GM13976 (cell line): Measurements from ENCODE around the gene CNGB1.
"Not testable (repeated sequence)": the region's sequence is repeated elsewhere in the genome, so short reads cannot be mapped to it uniquely, and the experiment has no call there.

Source experiments
- DNase-seq: peaks from one replicate; pipeline ENCODE4 v3.0.0; 2012; ENCODE audit warnings: low spot score
- CTCF ChIP-seq: IDR thresholded peaks from 2 replicates; pipeline ENCODE4 v1.5.1; 2012; ENCODE audit warnings: borderline replicate concordance, mild to moderate bottlenecking; ENCODE audit not compliant: insufficient read depth; ENCODE audit errors: extremely low read depth, missing control alignments, control extremely low read depth
- in situ Hi-C: fragments of 300-500 bp; cut with MboI; formaldehyde crosslinking; loops from one replicate; pipeline ENCODE4 v1.12.0; 2022; ENCODE audit warnings: low sequenced_read_pairs, mixed read lengths, inconsistent platforms; ENCODE audit not compliant: unreplicated experiment

The CNGB1 gene

GRCh38 chr16:57945740-57946138 is 25.2 kb downstream of the CNGB1 start:
- TF ChIP-seq CTCF = no peak
- in situ Hi-C loops = no loop called here
- no peak for DNase-seq

DNA sequence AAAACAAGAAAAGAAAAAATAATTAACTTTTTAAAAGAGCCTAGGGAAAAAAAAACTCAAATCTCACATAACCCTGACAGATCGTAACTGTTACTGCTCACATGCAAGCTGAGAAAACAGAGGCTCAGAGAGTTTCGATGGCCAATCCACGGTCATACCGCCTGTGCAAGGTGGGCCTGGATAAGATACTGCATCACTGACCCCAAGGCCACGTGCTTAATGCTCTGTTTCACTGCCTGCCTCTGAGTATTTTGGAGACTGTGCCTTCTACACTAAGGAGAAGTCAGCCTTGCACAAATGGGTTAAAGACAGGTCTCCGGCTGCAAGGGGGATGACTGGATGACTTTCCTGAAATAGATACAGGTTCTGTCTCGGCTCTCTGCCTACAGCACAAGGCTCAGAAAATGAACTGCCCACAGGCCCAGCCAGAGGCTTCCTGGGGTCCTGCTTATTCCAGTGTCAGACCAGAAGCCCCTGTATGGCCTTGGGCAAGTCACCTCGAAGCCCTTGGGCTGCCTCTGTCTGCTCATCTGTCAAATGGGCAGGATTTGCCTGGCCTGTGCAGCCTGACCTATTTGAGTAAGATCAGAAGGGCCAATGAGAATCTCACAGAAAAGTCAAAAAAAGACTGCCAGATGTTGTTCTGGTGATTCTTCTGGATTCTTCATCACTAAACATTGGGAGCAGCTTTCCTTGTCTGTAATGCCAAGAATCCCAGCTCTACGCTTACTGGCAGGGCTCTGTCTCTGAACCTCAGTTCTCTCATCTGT is 25.8 kb downstream of the CNGB1 start:
- no peak for TF ChIP-seq CTCF
- in situ Hi-C loops = no loop called here
- no peak for DNase-seq

DNA sequence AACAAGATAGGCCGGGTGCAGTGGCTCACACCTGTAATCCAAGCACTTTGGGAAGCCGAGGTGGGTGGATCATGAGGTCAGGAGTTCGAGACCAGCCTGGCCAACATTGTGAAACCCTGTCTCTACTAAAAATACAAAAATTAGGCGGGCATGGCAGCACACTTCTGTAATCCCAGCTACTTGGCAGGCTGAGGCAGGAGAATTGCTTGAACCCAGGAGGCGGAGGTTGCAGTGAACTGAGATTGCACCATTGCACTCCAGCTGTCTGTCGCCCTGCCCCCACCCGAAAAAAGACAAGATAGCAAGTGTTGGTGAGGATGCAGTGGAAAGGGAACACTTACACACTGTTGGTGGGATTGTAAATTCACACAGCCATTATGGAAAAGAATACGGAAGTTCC is 27.5 kb downstream of the CNGB1 start:
- in situ Hi-C loops, DNase-seq: not testable (repeated sequence)

DNA sequence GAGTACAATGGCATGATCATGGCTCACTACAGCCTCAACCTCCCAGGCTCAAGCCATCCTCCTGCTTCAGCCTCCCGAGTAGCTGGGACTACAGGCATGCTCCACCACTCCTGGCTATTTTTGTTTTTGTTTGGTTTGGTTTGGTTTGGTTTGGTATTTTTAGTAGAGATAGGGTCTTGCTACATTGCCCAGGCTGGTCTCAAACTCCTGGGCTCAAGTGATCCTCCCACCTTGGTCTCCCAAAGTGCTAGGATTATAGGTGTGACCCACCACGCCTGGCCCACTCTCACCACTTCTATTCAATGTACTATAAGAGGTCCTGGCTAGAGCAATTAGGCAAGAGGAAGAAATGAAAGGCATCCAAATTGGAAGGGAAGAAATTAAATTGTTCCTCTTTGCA is 29.0 kb downstream of the CNGB1 start:
- not testable (repeated sequence) for DNase-seq

GRCh38 chr16:57941016-57941664 is 29.8 kb downstream of the CNGB1 start:
- in situ Hi-C loops = no loop called here
- DNase-seq = no peak

More for the DNA sequence above, 29.0 kb downstream of the CNGB1 start:
- in situ Hi-C loops = not testable (repeated sequence)

DNA sequence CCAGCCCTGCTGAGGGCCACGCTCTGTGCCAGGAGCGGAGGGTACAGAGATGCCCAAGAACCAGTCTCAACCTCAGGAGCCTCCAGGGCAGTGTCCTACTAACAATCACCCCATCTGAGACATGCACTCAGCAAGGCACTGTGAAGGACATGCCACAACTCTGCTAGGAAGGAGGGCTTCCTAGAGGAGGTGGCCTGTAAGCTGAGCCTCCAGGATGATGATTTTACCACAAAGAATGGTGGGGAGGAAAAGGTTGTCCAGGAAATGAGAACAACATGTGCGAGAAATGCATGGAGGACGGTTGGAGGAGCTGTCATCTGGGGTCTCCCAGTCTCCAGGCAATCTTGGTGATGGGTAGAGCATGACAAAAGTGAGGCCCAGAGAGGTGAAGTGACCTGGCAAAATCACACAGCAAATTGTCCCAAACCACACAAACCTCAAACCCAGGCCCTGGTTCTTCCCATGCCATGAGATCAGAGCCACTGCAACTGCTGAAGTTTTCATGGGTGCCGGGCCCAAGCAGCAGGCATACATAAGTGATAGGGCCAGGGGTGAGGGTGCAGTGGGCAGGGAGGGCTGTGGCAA is 30.5 kb downstream of the CNGB1 start:
- DNase-seq = no peak
- in situ Hi-C loops = no loop called here
- TF ChIP-seq CTCF = no peak

More at GRCh38 chr16:57941016-57941664, 29.8 kb downstream of the CNGB1 start:
- TF ChIP-seq CTCF = no peak

- TF ChIP-seq CTCF = no peak
- in situ Hi-C loops = no loop called here
- DNase-seq = no peak
Measured at GRCh38 chr16:57939872-57940224, 31.1 kb downstream of the CNGB1 start.
